HUES6 (cell line): ENCODE measurements around the gene AP5B1.

ENCODE experiments used
- H3K27ac ChIP-seq: 2 replicates; pipeline ENCODE4 v1.7.0; 2013; ENCODE audit warnings: low read depth, mild to moderate bottlenecking, low read length, inconsistent platforms
- H3K27me3 ChIP-seq: 2 replicates; pipeline ENCODE4 v1.6.1; 2013; ENCODE audit warnings: low read length; ENCODE audit not compliant: control insufficient read depth, insufficient read depth
- H3K36me3 ChIP-seq: 2 replicates; pipeline ENCODE4 v1.6.1; 2013; ENCODE audit warnings: low read length; ENCODE audit not compliant: control insufficient read depth, insufficient read depth
- H3K4me1 ChIP-seq: 2 replicates; pipeline ENCODE4 v1.6.1; 2013; ENCODE audit warnings: low read length; ENCODE audit not compliant: control insufficient read depth, insufficient read depth
- H3K4me3 ChIP-seq: 2 replicates; pipeline ENCODE4 v1.5.1; 2013; ENCODE audit warnings: low read depth, low read length
- H3K9ac ChIP-seq: one replicate; pipeline ENCODE4 v1.6.1; 2013; ENCODE audit warnings: mild to moderate bottlenecking, low read length
- H3K9me3 ChIP-seq: 2 replicates; pipeline ENCODE4 v1.6.1; 2013; ENCODE audit warnings: low read depth, low read length; ENCODE audit not compliant: control insufficient read depth, insufficient read depth

The AP5B1 gene

DNA sequence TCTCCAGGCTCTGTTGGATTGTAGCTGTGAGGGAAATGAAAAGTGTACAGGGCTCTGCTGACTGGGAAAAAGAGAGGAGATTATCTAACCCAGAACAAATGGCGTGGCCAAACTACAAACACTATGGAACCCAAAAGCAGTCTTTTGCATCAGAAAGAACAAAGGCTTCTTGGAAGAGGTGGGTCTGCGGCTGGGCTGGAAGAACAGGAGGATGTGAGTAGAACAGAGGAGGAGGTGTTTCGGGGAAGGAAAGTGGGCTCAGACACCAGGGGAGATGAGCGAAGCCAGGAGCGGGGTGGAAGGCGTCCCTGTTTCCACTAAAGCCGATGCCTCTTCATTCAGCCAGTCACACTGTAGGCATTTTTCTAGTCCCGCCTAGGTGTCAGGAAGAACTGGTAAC, 18.1 kb upstream of the AP5B1 start:
- no peak overlapping the region for H3K9ac ChIP-seq
- no peaks in the 10 kb centered on the region for H3K9me3 ChIP-seq
- peaks cover 16% of the 10 kb centered on the region for H3K36me3 ChIP-seq
- H3K27me3 ChIP-seq: peaks cover 5% of the 10 kb centered on the region; the same call in 1 of the 2 replicates
- no peak overlapping the region for H3K27ac ChIP-seq
- peaks cover 17% of the 10 kb centered on the region for H3K4me1 ChIP-seq
- no peak overlapping the region for H3K4me3 ChIP-seq

DNA sequence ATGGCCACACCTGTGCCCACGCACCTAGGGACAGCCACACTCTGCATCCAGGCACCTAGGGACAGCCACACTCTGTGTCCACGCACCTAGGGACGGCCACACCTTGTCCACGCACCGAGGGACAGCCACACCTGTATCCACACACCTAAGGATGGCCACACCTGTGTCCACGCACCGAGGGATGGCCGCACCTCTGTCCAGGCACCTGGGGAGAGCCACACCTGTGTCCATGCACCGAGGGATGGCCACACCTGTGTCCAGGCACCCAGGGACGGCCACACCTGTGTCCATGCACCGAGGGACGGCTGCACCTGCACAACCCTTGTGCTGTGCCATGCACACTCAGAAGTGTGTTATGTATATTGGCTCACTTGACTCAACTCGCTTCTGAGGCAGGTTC, 16.9 kb upstream of the AP5B1 start:
- Histone ChIP-seq H3K9me3 (no peaks in the 10 kb centered on the region), H3K9ac (no peak overlapping the region), H3K4me1 (peaks cover 25% of the 10 kb centered on the region), H3K36me3 (peaks cover 16% of the 10 kb centered on the region), H3K4me3 (no peak overlapping the region), H3K27me3 (peaks cover 5% of the 10 kb centered on the region; the same call in 1 of the 2 replicates), H3K27ac (no peak overlapping the region)

DNA sequence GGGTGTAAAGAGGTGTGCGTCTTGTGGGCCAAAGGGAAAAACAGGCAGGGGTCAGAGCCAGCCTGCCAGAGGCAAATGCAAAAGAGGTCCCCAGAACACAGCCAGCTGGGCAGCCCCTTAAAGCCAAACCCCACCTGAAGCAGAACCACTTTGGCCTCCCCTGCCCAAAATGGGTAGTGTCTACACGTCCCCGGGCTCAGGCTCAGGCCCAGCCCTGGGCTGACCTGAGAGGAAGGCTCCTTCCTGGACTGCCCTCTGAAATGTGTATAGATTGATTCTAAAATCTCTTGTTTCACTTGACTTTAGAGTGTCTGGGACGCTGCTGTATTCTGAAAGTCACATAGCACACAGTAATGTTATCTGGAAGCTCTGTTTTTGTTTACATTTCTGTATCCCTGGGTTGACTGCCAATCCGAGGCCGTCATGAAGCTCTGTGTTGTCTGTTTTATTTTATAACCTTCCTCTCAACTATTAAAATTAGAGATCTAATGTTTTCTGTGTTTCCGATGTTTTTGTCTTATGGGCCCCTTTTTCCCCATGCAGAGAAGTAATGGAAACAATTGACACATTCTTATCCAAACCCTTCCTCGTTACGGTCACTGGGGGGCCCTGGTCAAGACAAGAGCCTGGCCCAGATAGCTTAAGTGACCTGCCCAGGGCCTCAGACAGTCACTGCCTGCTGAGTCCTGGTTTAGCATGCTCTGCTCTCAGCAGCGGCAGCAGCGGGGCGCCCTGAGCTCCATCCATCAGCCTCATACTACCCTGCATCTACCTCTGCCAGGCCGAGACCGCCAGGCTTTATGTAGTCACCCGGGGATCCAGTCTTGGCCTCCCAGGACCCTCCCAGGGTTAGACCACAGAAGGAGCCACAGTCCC, 16.2 kb upstream of the AP5B1 start:
- H3K9ac ChIP-seq: no peak overlapping the region
- H3K4me3 ChIP-seq: no peak overlapping the region
- peaks cover 16% of the 10 kb centered on the region for H3K36me3 ChIP-seq
- H3K27ac ChIP-seq: no peak overlapping the region
- H3K4me1 ChIP-seq: peaks cover 26% of the 10 kb centered on the region
- H3K9me3 ChIP-seq: no peaks in the 10 kb centered on the region
- peaks cover 5% of the 10 kb centered on the region; the same call in 1 of the 2 replicates for H3K27me3 ChIP-seq

DNA sequence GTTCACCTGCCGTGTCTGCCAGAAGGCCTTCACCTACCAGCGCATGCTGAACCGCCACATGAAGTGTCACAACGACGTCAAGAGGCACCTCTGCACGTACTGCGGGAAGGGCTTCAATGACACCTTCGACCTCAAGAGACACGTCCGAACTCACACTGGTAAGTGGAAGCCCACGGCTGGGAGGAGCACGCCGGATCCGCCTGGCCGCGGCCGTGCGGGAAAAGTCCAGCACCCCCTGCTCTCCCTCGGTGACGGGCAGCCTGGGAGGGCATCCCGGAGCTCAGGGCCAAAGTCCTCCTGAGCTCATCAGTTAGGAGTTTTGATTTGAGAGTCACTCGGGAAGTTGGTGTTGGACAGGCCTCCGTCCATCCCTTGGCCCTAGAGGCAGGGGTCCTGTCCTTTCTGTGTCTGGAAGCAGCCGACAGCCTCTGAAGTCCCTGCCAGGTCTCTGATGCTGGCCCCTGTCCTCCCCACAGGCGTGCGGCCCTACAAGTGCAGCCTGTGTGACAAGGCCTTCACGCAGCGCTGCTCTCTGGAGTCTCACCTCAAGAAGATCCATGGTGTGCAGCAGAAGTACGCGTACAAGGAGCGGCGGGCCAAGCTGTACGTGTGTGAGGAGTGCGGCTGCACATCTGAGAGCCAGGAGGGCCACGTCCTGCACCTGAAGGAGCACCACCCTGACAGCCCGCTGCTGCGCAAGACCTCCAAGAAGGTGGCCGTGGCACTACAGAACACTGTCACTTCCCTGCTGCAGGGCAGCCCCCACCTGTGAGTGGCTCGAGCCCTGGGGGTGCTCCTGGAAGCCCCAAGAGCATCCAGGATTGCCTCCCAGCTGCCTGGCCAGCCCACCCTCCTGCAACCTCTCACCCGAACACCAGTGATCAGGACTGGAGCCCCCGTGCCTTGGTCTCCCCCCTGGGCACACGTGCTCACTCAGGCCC, 14.1 kb upstream of the AP5B1 start:
- H3K9me3 ChIP-seq: no peaks in the 10 kb centered on the region
- no peak overlapping the region for H3K27ac ChIP-seq
- H3K4me3 ChIP-seq: no peak overlapping the region
- H3K36me3 ChIP-seq: peaks cover 16% of the 10 kb centered on the region
- H3K9ac ChIP-seq: no peak overlapping the region
- no peaks in the 10 kb centered on the region for H3K27me3 ChIP-seq
- peaks cover 30% of the 10 kb centered on the region for H3K4me1 ChIP-seq

DNA sequence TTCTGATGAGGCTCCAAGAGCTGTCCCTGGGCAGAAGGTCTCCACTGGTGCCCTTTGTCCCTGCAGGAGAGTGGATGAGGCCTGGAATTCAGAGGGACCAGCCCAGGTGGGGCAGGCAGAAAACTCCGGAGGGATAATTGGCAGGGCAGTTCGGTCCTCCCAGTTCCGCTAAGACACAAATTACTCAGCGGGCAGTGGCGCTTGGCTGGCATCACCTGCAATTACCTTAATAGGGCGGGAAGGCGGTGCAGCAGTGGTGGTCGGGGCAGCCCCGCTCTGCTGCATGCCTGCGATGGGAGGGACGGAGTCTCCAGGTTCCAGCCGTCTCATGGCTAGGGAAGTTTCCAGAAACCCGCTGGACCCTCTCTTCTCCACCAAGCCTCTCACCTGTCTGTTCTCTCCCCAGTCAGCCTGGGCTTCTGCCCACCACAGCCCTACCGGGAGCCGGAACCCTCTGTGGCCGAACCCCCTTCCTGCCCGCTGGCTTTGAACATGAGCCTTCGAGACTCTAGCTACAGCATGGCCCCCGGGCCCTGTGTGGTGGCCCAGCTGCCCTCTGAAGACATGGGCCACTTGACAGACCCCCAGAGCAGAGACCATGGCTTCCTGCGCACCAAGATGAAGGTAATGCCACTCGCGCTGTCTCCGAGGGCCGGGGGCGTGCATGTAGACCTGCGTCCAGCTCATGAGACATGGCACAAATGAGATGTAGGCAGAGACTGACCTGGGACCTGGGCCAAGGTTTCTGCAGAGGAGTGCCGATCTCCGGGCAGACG, 13.0 kb upstream of the AP5B1 start:
- peaks cover 16% of the 10 kb centered on the region for H3K36me3 ChIP-seq
- no peak overlapping the region for H3K4me3 ChIP-seq
- peaks cover 35% of the 10 kb centered on the region for H3K4me1 ChIP-seq
- peaks cover 6% of the 10 kb centered on the region; the same call in 1 of the 2 replicates for H3K27me3 ChIP-seq
- no peak overlapping the region for H3K27ac ChIP-seq
- H3K9ac ChIP-seq: no peak overlapping the region
- no peaks in the 10 kb centered on the region for H3K9me3 ChIP-seq

DNA sequence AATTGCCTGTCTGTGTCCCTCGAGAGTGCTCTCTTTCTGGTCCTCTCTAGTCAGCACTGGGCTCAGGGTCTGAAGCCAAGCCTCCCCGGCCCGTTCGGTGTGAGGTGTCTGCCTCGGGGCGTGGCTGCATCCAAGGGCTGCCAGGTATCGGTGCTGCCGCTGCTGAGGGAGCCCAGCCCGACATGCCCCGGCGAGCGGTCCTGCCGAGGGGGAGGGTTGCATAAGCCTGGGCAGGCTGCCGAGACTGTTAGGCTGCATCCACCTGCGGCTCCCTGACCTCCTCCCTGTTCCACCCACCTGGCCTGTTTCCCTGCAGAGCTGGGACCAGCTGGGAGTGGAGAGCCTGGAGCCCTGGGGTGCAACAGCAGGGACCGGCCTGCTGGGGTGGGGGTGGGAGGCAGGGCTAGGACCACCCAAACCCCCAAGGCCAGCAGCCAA, 12.4 kb upstream of the AP5B1 start:
- H3K27ac ChIP-seq: no peak overlapping the region
- no peaks in the 10 kb centered on the region for H3K9me3 ChIP-seq
- H3K27me3 ChIP-seq: peaks cover 13% of the 10 kb centered on the region
- no peak overlapping the region for H3K9ac ChIP-seq
- peaks cover 16% of the 10 kb centered on the region for H3K36me3 ChIP-seq
- H3K4me3 ChIP-seq: no peak overlapping the region
- H3K4me1 ChIP-seq: peaks cover 38% of the 10 kb centered on the region

DNA sequence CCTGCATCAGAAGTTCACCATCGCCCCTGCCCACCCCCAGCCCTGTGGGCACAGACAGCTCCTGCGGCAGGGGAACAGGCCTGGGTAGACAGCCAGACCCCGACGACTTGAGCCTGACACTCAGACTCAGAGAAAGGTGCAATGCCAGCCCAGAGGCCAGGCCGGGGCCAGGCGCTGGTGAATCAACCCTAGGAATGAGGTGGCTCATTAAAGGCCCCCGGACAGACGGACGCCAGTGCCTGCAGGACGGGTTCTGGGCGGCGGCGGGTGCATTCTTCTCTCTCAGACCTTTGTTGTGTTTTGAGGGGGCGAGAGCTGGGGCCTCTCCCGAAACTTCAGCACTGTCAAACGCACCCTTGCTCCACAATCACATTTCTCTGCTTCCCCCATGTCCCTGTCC, 11.7 kb upstream of the AP5B1 start:
- no peak overlapping the region for H3K9ac ChIP-seq
- H3K4me3 ChIP-seq: no peak overlapping the region
- H3K27me3 ChIP-seq: peaks cover 19% of the 10 kb centered on the region
- no peaks in the 10 kb centered on the region for H3K9me3 ChIP-seq
- H3K4me1 ChIP-seq: peaks cover 38% of the 10 kb centered on the region
- H3K36me3 ChIP-seq: peaks cover 16% of the 10 kb centered on the region
- no peak overlapping the region for H3K27ac ChIP-seq

DNA sequence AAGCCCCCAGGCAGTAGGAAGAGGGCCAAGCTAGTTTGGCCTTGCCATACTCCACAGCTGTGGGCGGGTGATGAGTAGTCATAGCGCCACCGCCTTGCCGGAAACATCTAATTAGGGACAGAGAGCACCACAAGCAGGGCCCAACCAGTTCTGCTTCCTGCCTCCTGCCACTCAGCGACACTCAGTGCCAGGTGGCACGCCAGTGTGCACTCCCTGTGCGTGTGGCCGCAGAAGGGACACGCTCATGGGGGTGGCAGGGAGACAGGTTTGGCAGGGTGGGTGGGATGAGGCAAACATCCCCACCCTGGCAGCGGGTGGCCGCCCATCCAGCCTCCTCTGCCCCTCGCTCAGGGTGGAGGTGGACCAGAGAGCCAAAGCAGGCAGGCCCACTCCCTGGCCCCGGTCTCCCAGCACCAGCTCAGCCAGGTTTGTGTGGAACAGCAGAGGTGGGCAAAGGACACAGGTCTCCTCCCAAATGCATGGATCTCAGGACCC, 11.0 kb upstream of the AP5B1 start:
- Histone ChIP-seq H3K9ac (no peak overlapping the region), H3K27ac (no peak overlapping the region), H3K9me3 (no peaks in the 10 kb centered on the region), H3K4me3 (no peak overlapping the region), H3K27me3 (peaks cover 25% of the 10 kb centered on the region), H3K4me1 (peaks cover 34% of the 10 kb centered on the region), H3K36me3 (peaks cover 16% of the 10 kb centered on the region)

DNA sequence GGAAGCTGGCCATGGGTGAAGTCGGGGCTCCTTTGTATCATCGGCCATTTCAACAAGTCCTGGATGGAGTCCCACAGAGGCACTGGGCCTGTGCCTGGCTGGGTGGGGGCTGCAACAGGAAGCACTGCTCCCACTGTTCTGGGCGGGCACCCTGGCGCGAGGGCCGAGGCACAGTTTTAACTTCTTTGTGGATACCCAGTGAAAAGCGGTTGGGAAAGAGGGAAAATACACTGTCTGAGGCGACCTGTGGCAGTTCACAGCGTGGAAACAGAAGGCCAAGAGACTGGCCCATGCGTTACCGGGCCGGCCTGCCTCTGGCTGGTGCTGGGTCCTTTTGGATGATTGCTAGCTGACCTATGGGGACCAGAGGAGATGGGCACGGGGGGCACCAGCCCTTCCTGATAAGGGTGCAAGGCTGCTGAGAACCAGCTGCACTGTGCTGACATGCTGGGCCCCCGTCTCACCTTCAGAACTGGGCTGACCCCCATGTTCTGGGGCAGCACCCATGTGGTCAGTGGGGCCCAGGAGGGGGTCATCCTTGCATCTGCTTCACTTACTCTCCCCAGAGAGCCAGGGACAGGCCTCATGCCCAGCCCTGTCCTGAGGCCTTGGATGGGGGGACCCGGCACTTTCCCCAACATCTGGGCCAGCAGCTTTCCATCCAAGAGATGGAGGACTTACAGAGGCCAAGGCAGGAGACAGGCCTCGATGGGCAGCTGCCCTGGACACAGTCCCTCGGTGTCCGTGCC, 10.3 kb upstream of the AP5B1 start:
- Histone ChIP-seq H3K27ac (no peak overlapping the region), H3K36me3 (peaks cover 14% of the 10 kb centered on the region), H3K9ac (no peak overlapping the region), H3K4me1 (peaks cover 34% of the 10 kb centered on the region), H3K9me3 (no peaks in the 10 kb centered on the region), H3K27me3 (peaks cover 32% of the 10 kb centered on the region), H3K4me3 (no peak overlapping the region)
